ENCODE results near the gene PLEK2.

PLEK2 gene

DNA sequence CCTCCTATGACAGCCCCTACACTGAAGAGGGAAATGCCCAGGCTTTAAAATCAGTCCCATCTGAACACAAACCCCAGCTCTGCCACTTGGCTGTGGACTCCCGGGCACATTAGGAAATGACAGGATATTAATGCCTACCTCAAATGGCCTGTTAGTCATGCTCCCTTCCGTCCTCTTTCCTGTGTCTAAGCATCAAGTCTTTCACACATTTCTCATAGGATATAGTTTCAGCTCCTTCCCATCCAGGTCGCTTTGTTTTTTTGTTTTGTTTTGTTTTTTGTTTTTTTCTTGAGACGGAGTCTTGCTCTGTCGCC lies 16.1 kb downstream of the PLEK2 start:
- DNase-seq = no peak

- no peak for DNase-seq
Observed at GRCh38 chr14:67395086-67395875, 16.7 kb downstream of the PLEK2 start.

GRCh38 chr14:67393689-67394088 lies 18.3 kb downstream of the PLEK2 start:
- DNase-seq = no peak

DNA sequence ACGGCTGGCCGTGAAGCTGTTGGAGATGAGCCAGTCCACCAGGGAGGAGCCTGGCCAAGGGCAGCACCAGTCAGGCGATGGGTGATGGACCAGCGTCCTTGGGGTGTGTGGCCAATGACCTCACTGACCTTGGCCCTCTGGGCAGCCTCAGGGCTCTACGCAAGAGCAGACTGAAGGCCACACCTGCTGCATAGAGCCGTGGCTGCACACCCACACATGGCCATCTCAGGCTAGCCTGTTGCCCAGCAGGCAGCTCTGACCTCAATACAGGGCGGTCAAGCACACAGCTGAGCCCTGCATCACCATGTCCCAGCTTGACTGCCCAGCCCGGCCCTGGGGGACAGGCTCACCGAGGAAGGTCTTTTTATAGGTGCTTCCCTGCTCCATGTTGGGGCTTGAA lies 19.2 kb downstream of the PLEK2 start:
- no peak for DNase-seq

GRCh38 chr14:67392123-67392522 lies 19.8 kb downstream of the PLEK2 start:
- no peak for DNase-seq

DNA sequence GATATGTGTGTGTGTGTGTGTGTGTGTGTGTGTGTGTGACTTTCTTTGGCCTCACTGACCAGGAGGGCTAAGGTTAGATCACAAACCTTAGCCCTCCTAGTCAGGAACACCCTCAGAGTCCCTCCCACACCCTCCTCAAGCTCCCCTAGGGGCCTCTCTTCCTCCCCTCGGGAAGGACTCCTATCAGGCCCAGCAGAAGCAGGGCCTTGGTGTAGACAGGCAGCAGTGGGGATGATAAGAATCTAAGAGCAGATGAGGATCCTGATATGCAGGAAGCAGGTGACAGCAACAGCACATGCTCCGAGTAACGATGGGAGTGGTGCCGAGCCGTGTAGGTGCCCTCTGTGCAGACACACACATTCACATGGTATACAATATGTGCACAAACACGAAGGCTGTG lies 20.7 kb downstream of the PLEK2 start:
- DNase-seq = no peak

- no peak for DNase-seq
Observed at GRCh38 chr14:67389811-67390534, 22.0 kb downstream of the PLEK2 start.

- DNase-seq = no peak
Observed at GRCh38 chr14:67389275-67389674, 22.7 kb downstream of the PLEK2 start.

DNA sequence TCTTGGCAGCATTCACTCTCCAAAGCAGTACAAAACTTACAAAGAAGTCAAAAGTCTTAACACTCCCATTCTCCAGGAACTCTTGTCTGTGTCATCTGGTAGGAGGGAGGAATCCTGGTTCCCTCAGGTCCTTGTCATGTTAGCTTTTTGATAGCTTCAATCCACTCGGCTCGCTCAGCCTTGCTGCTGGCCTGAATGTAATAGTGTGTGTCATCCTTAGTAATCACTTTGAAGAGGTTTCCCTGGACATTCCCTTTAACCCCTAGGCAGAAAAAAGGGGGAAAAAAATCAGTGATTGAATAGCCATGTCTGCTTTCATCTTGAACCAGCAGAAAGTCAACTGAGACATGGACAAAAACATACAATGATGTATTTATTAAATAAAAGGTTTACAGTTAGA lies 24.8 kb downstream of the PLEK2 start:
- DNase-seq = no peak

DNA sequence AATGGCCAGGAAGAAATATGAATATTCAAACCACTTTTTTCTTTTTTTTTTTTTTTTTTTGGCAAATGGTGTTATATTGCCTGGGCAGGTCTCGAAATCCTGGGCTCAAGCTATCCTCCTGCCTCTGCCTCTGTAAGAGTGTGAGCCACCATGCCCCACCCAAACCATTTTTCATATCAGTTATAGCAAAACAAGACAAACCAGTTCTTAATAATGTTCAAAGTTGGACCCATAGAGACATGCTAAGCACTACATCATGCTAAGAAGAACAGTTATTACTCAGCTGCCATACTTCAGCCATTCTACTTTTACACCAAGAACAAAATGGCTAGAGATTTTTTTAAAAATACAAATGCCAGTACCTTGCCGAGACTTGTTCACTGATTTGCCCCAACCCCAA lies 26.3 kb downstream of the PLEK2 start:
- DNase-seq = no peak

GRCh38 chr14:67385120-67385519 lies 26.8 kb downstream of the PLEK2 start:
- no peak for DNase-seq

GRCh38 chr14:67377916-67378315 lies 34.0 kb downstream of the PLEK2 start:
- no peak for DNase-seq

GRCh38 chr14:67373347-67373746 lies 38.6 kb downstream of the PLEK2 start:
- DNase-seq = no peak

DNA sequence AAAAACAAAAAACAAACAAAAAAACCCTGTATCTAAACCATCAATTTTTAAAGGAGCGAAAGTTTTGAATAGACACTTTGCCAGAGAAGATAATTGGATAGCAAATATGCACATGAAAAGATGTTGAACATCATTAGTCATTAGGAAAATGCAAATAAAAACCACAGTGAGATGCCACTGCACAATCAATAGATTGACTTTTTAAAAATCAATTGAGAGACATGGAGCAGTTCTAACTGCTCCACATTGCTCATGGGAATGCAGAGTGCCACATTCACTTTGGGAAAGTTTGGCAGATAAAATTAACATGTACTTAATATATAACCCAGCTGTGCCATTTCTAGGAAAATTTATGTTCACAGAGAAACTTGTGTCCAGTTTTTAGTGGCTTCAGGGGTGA lies 39.1 kb downstream of the PLEK2 start:
- no peak for DNase-seq

DNA sequence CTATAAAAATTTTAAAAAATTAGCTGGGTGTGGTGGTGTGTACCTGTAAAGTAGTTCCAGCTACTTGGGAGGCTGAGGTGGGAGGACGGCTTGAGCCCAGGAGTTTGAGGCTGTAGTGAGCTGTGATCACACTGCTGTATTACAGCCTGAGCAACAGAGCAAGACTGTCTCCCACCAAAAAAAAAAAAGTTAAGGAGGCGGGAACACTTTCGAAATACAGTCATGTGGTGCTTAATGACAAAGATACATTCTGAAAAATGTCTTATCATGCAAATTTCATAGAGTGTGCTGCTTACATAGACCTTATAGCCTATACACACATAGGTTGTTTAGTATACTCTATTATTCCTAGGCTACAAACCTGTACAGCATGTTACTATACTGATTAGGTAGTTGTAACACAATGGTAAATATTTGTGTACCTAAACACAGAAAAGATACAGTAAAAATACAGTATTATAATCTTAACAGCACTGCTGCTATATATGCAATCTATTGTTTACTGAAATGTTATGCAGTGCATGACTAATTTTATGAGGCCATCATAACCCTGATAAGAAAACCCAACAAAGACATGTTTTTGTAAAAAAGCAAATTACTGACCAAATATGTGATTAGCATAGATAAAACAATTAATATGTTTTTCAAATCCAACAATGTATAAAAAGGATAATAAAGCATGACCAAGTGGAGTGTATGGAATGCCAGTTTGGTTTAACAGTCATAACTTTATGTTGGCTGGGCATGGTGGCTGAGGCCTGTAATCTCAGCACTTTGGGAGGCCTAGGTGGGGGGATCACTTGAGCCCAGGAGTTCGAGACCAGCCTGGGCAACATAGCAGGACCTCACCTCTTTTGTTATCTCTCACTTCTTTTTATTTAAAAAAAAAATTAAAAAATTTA lies 40.5 kb downstream of the PLEK2 start:
- no peak for DNase-seq

GRCh38 chr14:67370830-67371229 lies 41.1 kb downstream of the PLEK2 start:
- no peak for DNase-seq

- no peak for DNase-seq
Observed at GRCh38 chr14:67365476-67365875, 46.5 kb downstream of the PLEK2 start.

GRCh38 chr14:67360470-67361206 lies 51.3 kb downstream of the PLEK2 start:
- DNase-seq = no peak

DNA sequence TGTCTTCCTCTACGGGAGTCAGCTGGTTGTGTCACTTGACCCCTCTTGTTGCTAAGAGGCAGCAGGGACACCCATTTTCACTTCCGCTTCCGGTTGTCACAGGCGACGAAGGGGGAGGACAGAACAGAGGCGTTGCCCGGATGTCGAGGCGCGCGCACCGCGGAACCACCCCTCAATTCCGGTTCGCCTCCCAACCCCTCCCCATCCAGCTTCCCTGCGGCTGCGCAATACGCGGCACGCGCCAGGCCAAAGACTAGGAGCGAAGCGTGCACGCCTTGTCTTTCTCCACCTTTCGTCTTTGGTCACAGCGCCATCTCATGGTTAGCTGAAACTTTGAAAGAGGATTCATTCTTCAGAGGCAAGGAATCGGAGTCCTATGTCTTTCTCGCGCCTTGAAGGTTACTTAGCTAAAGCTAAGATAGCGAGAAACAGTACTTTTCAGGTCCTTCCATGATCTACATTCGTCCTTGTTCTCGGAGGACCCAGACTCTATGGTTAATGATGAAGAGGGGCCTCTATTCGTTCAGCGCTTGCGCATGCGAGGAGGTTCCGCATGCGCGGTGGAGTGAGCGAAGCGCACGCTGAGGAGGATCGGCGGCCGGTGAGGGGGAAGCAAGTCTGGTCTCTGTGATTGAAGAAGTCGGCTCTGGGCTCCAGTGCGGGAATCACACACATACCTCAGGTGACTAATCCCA lies 52.0 kb downstream of the PLEK2 start, which contains the start of the genes ATP6V1D and EIF2S1:
Gene ATP6V1D (minus strand): TSS at position 30 of the 695 bp plus-strand sequence. CDS start 106 bp downstream, outside the sequence.
Gene EIF2S1 (plus strand): TSS at position 554 of the 695 bp plus-strand sequence. CDS start 4,440 bp downstream, outside the sequence.
- DNase-seq = peak; percentile 97

- no peak for DNase-seq
Observed at GRCh38 chr14:67358924-67359774, 52.8 kb downstream of the PLEK2 start.

DNA sequence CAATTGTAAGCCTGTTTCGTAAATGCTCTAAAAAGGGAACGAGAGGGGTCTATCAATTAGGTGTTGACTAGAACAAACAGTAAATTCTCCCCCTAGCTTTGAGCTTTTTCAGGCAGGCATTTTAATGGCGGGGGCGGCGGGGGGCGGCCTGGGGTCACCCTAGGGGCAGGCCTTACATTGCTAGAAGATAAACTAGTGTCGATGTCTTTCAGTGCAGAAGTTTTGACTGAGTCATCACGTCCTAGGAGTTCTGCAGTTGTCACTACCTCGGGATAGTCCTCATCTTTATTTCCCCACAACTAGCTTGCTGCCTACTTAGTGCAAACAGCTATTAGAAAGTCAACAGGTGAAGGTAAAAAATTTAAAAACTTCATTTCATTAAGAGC lies 54.0 kb downstream of the PLEK2 start:
- DNase-seq = no peak
